H9 (cell line): ENCODE data around the gene FGF12. TPM values are rescaled to one million over a fixed set of nuclear protein-coding genes. Genes with fewer than 3 reads are reported as not detected.

Source experiments
- DNase-seq: peaks from one replicate; pipeline ENCODE4 v3.0.0-alpha.2; 2017
- H2AFZ ChIP-seq: one replicate; pipeline ENCODE4 v1.6.1; 2013; ENCODE audit warnings: mild to moderate bottlenecking, low read length, control low read depth, moderate library complexity
- H2AK5ac ChIP-seq: 2 replicates; pipeline ENCODE4 v1.6.1; 2013; ENCODE audit warnings: low read length, control low read depth, mixed read lengths; ENCODE audit not compliant: insufficient read length
- H2BK120ac ChIP-seq: one replicate; pipeline ENCODE4 v1.6.1; 2013; ENCODE audit warnings: low read depth, mild to moderate bottlenecking, low read length, control low read depth, inconsistent platforms; ENCODE audit not compliant: poor library complexity, severe bottlenecking
- H2BK12ac ChIP-seq: 2 replicates; pipeline ENCODE4 v1.6.1; 2013; ENCODE audit warnings: low read length, control low read depth, mixed read lengths, low read depth; ENCODE audit not compliant: insufficient read length
- H2BK15ac ChIP-seq: 2 replicates; pipeline ENCODE4 v1.6.1; 2013; ENCODE audit warnings: low read depth, low read length, control low read depth
- H2BK20ac ChIP-seq: one replicate; pipeline ENCODE4 v1.6.1; 2013; ENCODE audit warnings: low read depth, mild to moderate bottlenecking, low read length, control low read depth, inconsistent platforms; ENCODE audit not compliant: poor library complexity, severe bottlenecking
- H2BK5ac ChIP-seq: 2 replicates; pipeline ENCODE4 v1.6.1; 2013; ENCODE audit warnings: low read length, control low read depth, mixed read lengths; ENCODE audit not compliant: insufficient read length
- H3K14ac ChIP-seq: 2 replicates; pipeline ENCODE4 v1.6.1; 2013; ENCODE audit warnings: low read length, control low read depth; ENCODE audit not compliant: insufficient read depth
- H3K18ac ChIP-seq: 2 replicates; pipeline ENCODE4 v1.6.1; 2013; ENCODE audit warnings: low read depth, mild to moderate bottlenecking, mixed read lengths, low read length, control low read depth; ENCODE audit not compliant: insufficient read length
- H3K23ac ChIP-seq: 2 replicates; pipeline ENCODE4 v1.6.1; 2013; ENCODE audit warnings: low read length, control low read depth, mixed read lengths, low read depth; ENCODE audit not compliant: insufficient read length
- H3K23me2 ChIP-seq: 2 replicates; pipeline ENCODE4 v1.6.1; 2013; ENCODE audit warnings: low read depth, mild to moderate bottlenecking, mixed read lengths, low read length, control low read depth; ENCODE audit not compliant: insufficient read length, poor library complexity, severe bottlenecking
- H3K27ac ChIP-seq: 2 replicates; pipeline ENCODE4 v1.5.1; 2013; ENCODE audit warnings: low read length, control low read depth, mixed read lengths, low read depth; ENCODE audit not compliant: insufficient read length
- H3K27me3 ChIP-seq: 2 replicates; pipeline ENCODE4 v1.6.1; 2013; ENCODE audit warnings: low read length, control low read depth, inconsistent platforms; ENCODE audit not compliant: insufficient read depth
- H3K4ac ChIP-seq: 2 replicates; pipeline ENCODE4 v1.6.1; 2013; ENCODE audit warnings: low read depth, mild to moderate bottlenecking, control low read depth, inconsistent platforms, low read length, moderate library complexity
- H3K4me1 ChIP-seq: 2 replicates; pipeline ENCODE4 v1.6.1; 2013; ENCODE audit warnings: low read length, control low read depth, inconsistent platforms; ENCODE audit not compliant: insufficient read depth
- H3K4me2 ChIP-seq: 2 replicates; pipeline ENCODE4 v1.6.1; 2013; ENCODE audit warnings: low read length, control low read depth, mixed read lengths; ENCODE audit not compliant: insufficient read length, insufficient read depth
- H3K56ac ChIP-seq: 2 replicates; pipeline ENCODE4 v1.6.1; 2013; ENCODE audit warnings: low read depth, mild to moderate bottlenecking, mixed read lengths, low read length, control low read depth; ENCODE audit not compliant: insufficient read length
- H3K79me1 ChIP-seq: 2 replicates; pipeline ENCODE4 v1.6.1; 2013; ENCODE audit warnings: low read depth, mild to moderate bottlenecking, moderate library complexity, low read length, control low read depth, inconsistent platforms; ENCODE audit not compliant: insufficient read depth, poor library complexity, severe bottlenecking
- H3K79me2 ChIP-seq: 2 replicates; pipeline ENCODE4 v1.6.1; 2013; ENCODE audit warnings: low read length, control low read depth, inconsistent platforms; ENCODE audit not compliant: insufficient read depth
- H3K9ac ChIP-seq: 2 replicates; pipeline ENCODE4 v1.6.1; 2013; ENCODE audit warnings: low read length, control low read depth, mixed read lengths; ENCODE audit not compliant: insufficient read length; ENCODE audit errors: extremely low read depth
- H3K9me3 ChIP-seq: one replicate; pipeline ENCODE4 v1.6.1; 2013; ENCODE audit warnings: low read depth, low read length, inconsistent platforms; ENCODE audit not compliant: control insufficient read depth
- H3T11ph ChIP-seq: one replicate; pipeline ENCODE4 v1.6.1; 2013; ENCODE audit warnings: mild to moderate bottlenecking, low read length, control low read depth, inconsistent platforms
- H4K20me1 ChIP-seq: one replicate; pipeline ENCODE4 v1.6.1; 2013; ENCODE audit not compliant: control insufficient read depth, insufficient read length, insufficient read depth
- H4K5ac ChIP-seq: 2 replicates; pipeline ENCODE4 v1.6.1; 2013; ENCODE audit warnings: low read depth, mild to moderate bottlenecking, mixed read lengths, low read length, control low read depth; ENCODE audit not compliant: insufficient read length
- H4K8ac ChIP-seq: replicated peaks from 2 replicates; pipeline ENCODE4 v1.6.1; 2013; ENCODE audit warnings: low read length, control low read depth, mixed read lengths, low read depth; ENCODE audit not compliant: insufficient read length
- H4K91ac ChIP-seq: 2 replicates; pipeline ENCODE4 v1.6.1; 2013; ENCODE audit warnings: low read depth, mild to moderate bottlenecking, moderate library complexity, mixed read lengths, low read length, control low read depth; ENCODE audit not compliant: insufficient read length
- H3K27ac Mint-ChIP-seq, 3 experiments: 2 replicates in 2 of 3; 3 replicates in 1 of 3; pipeline ENCODE4 v1.8.0; 2020 to 2021; ENCODE audit warnings: mixed read lengths in 3 of 3, mild to moderate bottlenecking in 1 of 3, moderate library complexity in 1 of 3
- H3K27me3 Mint-ChIP-seq: 2 replicates; pipeline ENCODE4 v1.8.0; 2021; ENCODE audit warnings: low read depth, mild to moderate bottlenecking, moderate library complexity, mixed read lengths
- H3K36me3 Mint-ChIP-seq, 3 experiments: 2 replicates in 2 of 3; 3 replicates in 1 of 3; pipeline ENCODE4 v1.8.0; 2020 to 2021; ENCODE audit warnings: low read depth in 3 of 3, mixed read lengths in 3 of 3; ENCODE audit not compliant: insufficient read depth in 1 of 3
- H3K4me1 Mint-ChIP-seq, 2 experiments: 2 replicates each; pipeline ENCODE4 v1.8.0; 2020; ENCODE audit warnings: mixed read lengths in 2 of 2
- H3K4me3 Mint-ChIP-seq, 2 experiments: 2 replicates in 1 of 2; 3 replicates in 1 of 2; pipeline ENCODE4 v1.8.0; 2020 to 2021; ENCODE audit warnings: mild to moderate bottlenecking in 2 of 2, mixed read lengths in 2 of 2, moderate library complexity in 1 of 2
- H3K9me3 Mint-ChIP-seq, 2 experiments: 2 replicates in 1 of 2; 3 replicates in 1 of 2; pipeline ENCODE4 v1.8.0; 2020; ENCODE audit warnings: mild to moderate bottlenecking in 2 of 2, mixed read lengths in 2 of 2, moderate library complexity in 1 of 2
- CTCF ChIP-seq: fragments of 200-600 bp; sonication (generic); conservative IDR thresholded peaks from 3 replicates; pipeline ENCODE4 v1.8.0; 2021; ENCODE audit warnings: antibody characterized with exemption, mild to moderate bottlenecking
- total RNA-seq: library from RNA; stranded (reverse); gene quantifications from 2 replicates; pipeline ENCODE4 v1.2.1, GENCODE V29; 2021

FGF12 gene
- total RNA-seq, 1 experiment from 2014 or later = 5.6 TPM

GRCh38 chr3:192219926-192220325 is 507.4 kb downstream of the FGF12 start:
- TF ChIP-seq CTCF = no peak
- Histone ChIP-seq H4K5ac (no peak overlapping the region), H2BK20ac (no peak overlapping the region), H2AK5ac (no peak overlapping the region), H3K9me3 (no peaks in the 10 kb centered on the region), H2BK15ac (no peak overlapping the region), H3K79me2 (no peaks in the 10 kb centered on the region), H3K14ac (no peak overlapping the region), H3K9ac (no peak overlapping the region), H3K79me1 (no peaks in the 10 kb centered on the region), H3K23me2 (no peaks in the 10 kb centered on the region), H3K18ac (no peak overlapping the region), H4K8ac (no peak overlapping the region), H3K23ac (no peak overlapping the region), H3K27ac (no peak overlapping the region), H3K4me2 (no peak overlapping the region), H3K56ac (no peak overlapping the region), H3K27me3 (no peaks in the 10 kb centered on the region), H4K20me1 (no peaks in the 10 kb centered on the region), H3T11ph (no peak overlapping the region), H3K4ac (no peak overlapping the region), H2BK120ac (no peak overlapping the region), H2BK5ac (no peak overlapping the region), H2BK12ac (no peak overlapping the region), H2AFZ (no peak overlapping the region), H4K91ac (no peak overlapping the region), H3K4me1 (no peaks in the 10 kb centered on the region)
- Mint-ChIP-seq H3K27me3 (no peaks in the 10 kb centered on the region), H3K9me3 (no peaks in the 10 kb centered on the region), H3K4me3 (no peak overlapping the region), H3K36me3 (no peaks in the 10 kb centered on the region), H3K4me1 (no peaks in the 10 kb centered on the region), H3K27ac (no peak overlapping the region)
- DNase-seq = no peak
